HEK293 (cell line): ENCODE results near the gene SFT2D2.

ENCODE experiments used
- CTCF ChIA-PET: fragments of 350-600 bp; formaldehyde crosslinking; extraction: SDS; loops from one replicate; lab custom pipeline; 2021; ENCODE audit warnings: antibody characterized with exemption; lab: Yijun Ruan, JAX
- POLR2A ChIA-PET: fragments of 300-600 bp; formaldehyde crosslinking; extraction: SDS; loops from one replicate; lab custom pipeline; 2020; ENCODE audit warnings: antibody characterized with exemption, inconsistent platforms; lab: Yijun Ruan, JAX
- H3K27ac ChIP-seq: fragments of 200-500 bp; sonication (Bioruptor generic); 2 replicates; pipeline ENCODE4 v1.5.1; 2014; ENCODE audit warnings: low read depth, low read length, control low read depth, inconsistent platforms; ENCODE audit errors: extremely low read depth
- H3K36me3 ChIP-seq, 2 experiments: fragments of 200-500 bp in 1 of 2; sonication (Bioruptor generic) in 1 of 2; 1 replicate in 1 of 2; 2 replicates in 1 of 2; pipeline ENCODE4 v1.5.1; 2014 to 2017; ENCODE audit warnings: inconsistent platforms in 2 of 2, low read length in 2 of 2; ENCODE audit not compliant: control insufficient read depth in 2 of 2, insufficient read depth in 1 of 2
- H3K4me1 ChIP-seq: fragments of 200-500 bp; sonication (Bioruptor generic); 2 replicates; pipeline ENCODE4 v1.5.1; 2014; ENCODE audit warnings: mild to moderate bottlenecking, low read length, inconsistent platforms; ENCODE audit not compliant: control insufficient read depth, insufficient read depth
- H3K4me3 ChIP-seq: 2 replicates; pipeline ENCODE4 v1.5.1; 2011; ENCODE audit warnings: low read depth, mild to moderate bottlenecking, control low read depth, low read length, moderate library complexity
- H3K9me3 ChIP-seq: fragments of 200-500 bp; sonication (Bioruptor generic); 2 replicates; pipeline ENCODE4 v1.5.1; 2014; ENCODE audit warnings: low read depth, low read length, inconsistent platforms; ENCODE audit not compliant: control insufficient read depth, insufficient read depth
- FEZF1 ChIP-seq: fragments of 450-650 bp; formaldehyde crosslinking; IDR thresholded peaks from 2 replicates; pipeline ENCODE4 v1.5.1; 2016; ENCODE audit warnings: missing biosample characterization, missing genetic modification characterization
- HOXD13 ChIP-seq: sonication (generic); formaldehyde crosslinking; IDR thresholded peaks from 2 replicates; pipeline ENCODE4 v1.8.0; 2022; ENCODE audit warnings: missing genetic modification reagents, borderline replicate concordance
- KLF10 ChIP-seq: fragments of 450-650 bp; IDR thresholded peaks from 2 replicates; pipeline ENCODE4 v1.5.1; 2018; ENCODE audit warnings: missing biosample characterization, mild to moderate bottlenecking, missing genetic modification characterization
- MEIS1 ChIP-seq: sonication (generic); formaldehyde crosslinking; IDR thresholded peaks from 2 replicates; pipeline ENCODE4 v1.8.1; 2022; ENCODE audit warnings: missing genetic modification reagents, mild to moderate bottlenecking, borderline replicate concordance
- OSR2 ChIP-seq: fragments of 450-650 bp; formaldehyde crosslinking; IDR thresholded peaks from 2 replicates; pipeline ENCODE4 v1.5.1; 2016; ENCODE audit warnings: missing biosample characterization, missing genetic modification characterization
- PRDM6 ChIP-seq: fragments of 450-650 bp; formaldehyde crosslinking; IDR thresholded peaks from 2 replicates; pipeline ENCODE4 v1.5.1; 2017; ENCODE audit warnings: missing biosample characterization, missing genetic modification characterization
- SP3 ChIP-seq: fragments of 450-650 bp; formaldehyde crosslinking; IDR thresholded peaks from 2 replicates; pipeline ENCODE4 v1.5.1; 2016; ENCODE audit warnings: missing biosample characterization, missing genetic modification characterization
- ZNF24 ChIP-seq: fragments of 450-650 bp; formaldehyde crosslinking; IDR thresholded peaks from 2 replicates; pipeline ENCODE4 v1.5.1; 2016; ENCODE audit warnings: missing biosample characterization, missing genetic modification characterization
- ZNF274 ChIP-seq, 2 experiments: fragments of 200-500 bp in 1 of 2; fragments of 450-650 bp in 1 of 2; sonication (Bioruptor generic) in 1 of 2; formaldehyde crosslinking in 1 of 2; IDR thresholded peaks; 2 replicates each; pipeline versions ENCODE4 v1.5.1 to v1.6.1; 2014 to 2016; ENCODE audit warnings: borderline replicate concordance in 1 of 2, inconsistent platforms in 1 of 2, low read length in 1 of 2, missing biosample characterization in 1 of 2, missing genetic modification characterization in 1 of 2
- ZNF391 ChIP-seq: fragments of 450-650 bp; formaldehyde crosslinking; IDR thresholded peaks from 2 replicates; pipeline ENCODE4 v1.5.1; 2016; ENCODE audit warnings: low read depth, missing biosample characterization, missing genetic modification characterization, borderline replicate concordance
- ZNF549 ChIP-seq: fragments of 450-650 bp; IDR thresholded peaks from 2 replicates; pipeline ENCODE4 v1.5.1; 2018; ENCODE audit warnings: missing biosample characterization, missing genetic modification characterization, mild to moderate bottlenecking, inconsistent platforms, moderate library complexity
- ZNF596 ChIP-seq: fragments of 450-650 bp; IDR thresholded peaks from 2 replicates; pipeline ENCODE4 v1.5.0; 2018; ENCODE audit warnings: missing biosample characterization, mild to moderate bottlenecking, missing genetic modification characterization, moderate library complexity
- ZNF658 ChIP-seq: fragments of 450-650 bp; formaldehyde crosslinking; IDR thresholded peaks from 2 replicates; pipeline ENCODE4; 2016; ENCODE audit warnings: missing biosample characterization, missing genetic modification characterization
- ZXDB ChIP-seq: fragments of 450-650 bp; formaldehyde crosslinking; IDR thresholded peaks from 2 replicates; pipeline ENCODE4 v1.5.1; 2016; ENCODE audit warnings: missing biosample characterization, missing genetic modification characterization
- TF ChIP-seq, protein P1 (sequence below): fragments of 450-650 bp; formaldehyde crosslinking; IDR thresholded peaks from 2 replicates; pipeline ENCODE4 v1.5.1; 2016; ENCODE audit warnings: missing biosample characterization, missing genetic modification characterization
- TF ChIP-seq, protein P2 (sequence below): fragments of 450-650 bp; formaldehyde crosslinking; IDR thresholded peaks from 2 replicates; pipeline ENCODE4 v1.5.1; 2016; ENCODE audit warnings: missing biosample characterization, missing genetic modification characterization
- TF ChIP-seq, protein P3 (sequence below): fragments of 450-650 bp; formaldehyde crosslinking; IDR thresholded peaks from 2 replicates; pipeline ENCODE4 v1.5.1; 2016; ENCODE audit warnings: missing biosample characterization, missing genetic modification characterization

SFT2D2 gene

GRCh38 chr1:168190403-168190802, 35.4 kb upstream of the SFT2D2 start (continued):
- TF ChIP-seq ZXDB (tag by site-specific recombination), result peak; percentile 27; the same call in 1 of the 2 replicates
- TF ChIP-seq MEIS1, result no peak
- TF ChIP-seq PRDM6 (tag by site-specific recombination), result peak; percentile 78
- no peak for TF ChIP-seq KLF10 (tag by site-specific recombination)
- no peak for TF ChIP-seq SP3 (tag by site-specific recombination)
- 0 out of 2 replicates have a peak, but pooled peaks have one; percentile 15 for TF ChIP-seq FEZF1 (tag by site-specific recombination)
- no peak for TF ChIP-seq HOXD13 (CRISPR knock-in tag)
- TF ChIP-seq ZNF549 (tag by site-specific recombination), result no peak
- TF ChIP-seq ZNF24 (tag by site-specific recombination), result no peak
- TF ChIP-seq OSR2 (tag by site-specific recombination), result peak; percentile 38; the same call in 1 of the 2 replicates
- TF ChIP-seq, all 188 proteins: peak for 13

GRCh38 chr1:168195199-168196135, 30.3 kb upstream of the SFT2D2 start:
- no peaks in the 10 kb centered on the region for H3K4me1 ChIP-seq
- no peaks in the 10 kb centered on the region for H3K9me3 ChIP-seq
- POLR2A ChIA-PET, result interaction anchor here (0.7 kb wide), 1 partner anchor 30 kb away, joined by 4 read pairs; no protein-coding TSS in a partner anchor
- TF ChIP-seq, protein P1, sequence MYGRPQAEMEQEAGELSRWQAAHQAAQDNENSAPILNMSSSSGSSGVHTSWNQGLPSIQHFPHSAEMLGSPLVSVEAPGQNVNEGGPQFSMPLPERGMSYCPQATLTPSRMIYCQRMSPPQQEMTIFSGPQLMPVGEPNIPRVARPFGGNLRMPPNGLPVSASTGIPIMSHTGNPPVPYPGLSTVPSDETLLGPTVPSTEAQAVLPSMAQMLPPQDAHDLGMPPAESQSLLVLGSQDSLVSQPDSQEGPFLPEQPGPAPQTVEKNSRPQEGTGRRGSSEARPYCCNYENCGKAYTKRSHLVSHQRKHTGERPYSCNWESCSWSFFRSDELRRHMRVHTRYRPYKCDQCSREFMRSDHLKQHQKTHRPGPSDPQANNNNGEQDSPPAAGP (tag by site-specific recombination), result no peak
- no peak for TF ChIP-seq ZNF658
- no peak for TF ChIP-seq ZNF391 (tag by site-specific recombination)
- TF ChIP-seq ZNF274 (IDR thresholded peaks at IDR 0.05; ENCODE audit: low read length), result no peak
- TF ChIP-seq ZNF274 (tag by site-specific recombination; IDR thresholded peaks at IDR 0.05; ENCODE audit: borderline replicate concordance), result no peak
- TF ChIP-seq ZNF596 (tag by site-specific recombination), result no peak
- H3K36me3 ChIP-seq, result peaks cover 24 to 55% of the 10 kb centered on the region in 2 experiments
- no peak overlapping the region for H3K27ac ChIP-seq
- CTCF ChIA-PET, result interaction anchor here (0.7 to 0.8 kb wide), 3 partner anchors 11 to 40 kb away, joined by 3 to 4 read pairs (median 3); no protein-coding TSS in a partner anchor
- no peak overlapping the region for H3K4me3 ChIP-seq

DNA sequence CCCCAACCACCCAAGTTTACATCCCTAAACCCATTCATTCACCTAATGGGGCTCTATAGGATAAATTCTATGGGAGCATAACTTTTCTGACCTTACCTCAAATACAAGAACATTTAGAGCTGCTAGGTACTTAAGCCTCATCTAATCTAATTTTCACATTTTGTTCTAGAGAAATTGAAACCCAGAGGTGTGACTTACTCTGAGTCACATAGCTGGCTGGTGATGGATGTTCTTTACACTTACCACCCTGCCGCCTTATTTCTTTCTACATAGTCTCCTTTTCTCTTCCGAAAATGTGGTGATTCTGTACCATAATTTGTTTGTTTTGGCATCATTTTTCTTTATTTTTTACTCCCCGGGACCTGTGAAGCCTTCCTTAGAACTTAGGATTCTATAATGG, 26.7 kb upstream of the SFT2D2 start:
- TF ChIP-seq, protein P2, sequence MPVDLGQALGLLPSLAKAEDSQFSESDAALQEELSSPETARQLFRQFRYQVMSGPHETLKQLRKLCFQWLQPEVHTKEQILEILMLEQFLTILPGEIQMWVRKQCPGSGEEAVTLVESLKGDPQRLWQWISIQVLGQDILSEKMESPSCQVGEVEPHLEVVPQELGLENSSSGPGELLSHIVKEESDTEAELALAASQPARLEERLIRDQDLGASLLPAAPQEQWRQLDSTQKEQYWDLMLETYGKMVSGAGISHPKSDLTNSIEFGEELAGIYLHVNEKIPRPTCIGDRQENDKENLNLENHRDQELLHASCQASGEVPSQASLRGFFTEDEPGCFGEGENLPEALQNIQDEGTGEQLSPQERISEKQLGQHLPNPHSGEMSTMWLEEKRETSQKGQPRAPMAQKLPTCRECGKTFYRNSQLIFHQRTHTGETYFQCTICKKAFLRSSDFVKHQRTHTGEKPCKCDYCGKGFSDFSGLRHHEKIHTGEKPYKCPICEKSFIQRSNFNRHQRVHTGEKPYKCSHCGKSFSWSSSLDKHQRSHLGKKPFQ, result no peak
- TF ChIP-seq, protein P3, sequence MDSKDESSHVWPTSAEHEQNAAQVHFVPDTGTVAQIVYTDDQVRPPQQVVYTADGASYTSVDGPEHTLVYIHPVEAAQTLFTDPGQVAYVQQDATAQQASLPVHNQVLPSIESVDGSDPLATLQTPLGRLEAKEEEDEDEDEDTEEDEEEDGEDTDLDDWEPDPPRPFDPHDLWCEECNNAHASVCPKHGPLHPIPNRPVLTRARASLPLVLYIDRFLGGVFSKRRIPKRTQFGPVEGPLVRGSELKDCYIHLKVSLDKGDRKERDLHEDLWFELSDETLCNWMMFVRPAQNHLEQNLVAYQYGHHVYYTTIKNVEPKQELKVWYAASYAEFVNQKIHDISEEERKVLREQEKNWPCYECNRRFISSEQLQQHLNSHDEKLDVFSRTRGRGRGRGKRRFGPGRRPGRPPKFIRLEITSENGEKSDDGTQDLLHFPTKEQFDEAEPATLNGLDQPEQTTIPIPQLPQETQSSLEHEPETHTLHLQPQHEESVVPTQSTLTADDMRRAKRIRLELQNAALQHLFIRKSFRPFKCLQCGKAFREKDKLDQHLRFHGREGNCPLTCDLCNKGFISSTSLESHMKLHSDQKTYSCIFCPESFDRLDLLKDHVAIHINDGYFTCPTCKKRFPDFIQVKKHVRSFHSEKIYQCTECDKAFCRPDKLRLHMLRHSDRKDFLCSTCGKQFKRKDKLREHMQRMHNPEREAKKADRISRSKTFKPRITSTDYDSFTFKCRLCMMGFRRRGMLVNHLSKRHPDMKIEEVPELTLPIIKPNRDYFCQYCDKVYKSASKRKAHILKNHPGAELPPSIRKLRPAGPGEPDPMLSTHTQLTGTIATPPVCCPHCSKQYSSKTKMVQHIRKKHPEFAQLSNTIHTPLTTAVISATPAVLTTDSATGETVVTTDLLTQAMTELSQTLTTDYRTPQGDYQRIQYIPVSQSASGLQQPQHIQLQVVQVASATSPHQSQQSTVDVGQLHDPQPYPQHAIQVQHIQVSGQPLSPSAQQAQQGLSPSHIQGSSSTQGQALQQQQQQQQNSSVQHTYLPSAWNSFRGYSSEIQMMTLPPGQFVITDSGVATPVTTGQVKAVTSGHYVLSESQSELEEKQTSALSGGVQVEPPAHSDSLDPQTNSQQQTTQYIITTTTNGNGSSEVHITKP, result no peak
- TF ChIP-seq ZNF274 (IDR thresholded peaks at IDR 0.05; ENCODE audit: low read length) (no peak), ZNF274 (tag by site-specific recombination; IDR thresholded peaks at IDR 0.05; ENCODE audit: borderline replicate concordance) (no peak)
- Histone ChIP-seq H3K4me3 (no peak overlapping the region), H3K36me3 (peaks cover 19 to 47% of the 10 kb centered on the region in 2 experiments), H3K27ac (no peak overlapping the region), H3K4me1 (no peaks in the 10 kb centered on the region), H3K9me3 (no peaks in the 10 kb centered on the region)
- ChIA-PET POLR2A (no interaction called here), CTCF (no interaction called here)
